ENCODE results near the gene SHROOM3. TPM values are rescaled to one million over a fixed set of nuclear protein-coding genes. Genes with fewer than 3 reads are reported as not detected.

SHROOM3 gene
- total RNA-seq, 1 experiment from 2014 or later, result 27.6 TPM

- Histone ChIP-seq H2BK120ac (ENCODE audit: low read depth, low read length, poor library complexity, severe bottlenecking) (no peak overlapping the region), H3K23me2 (ENCODE audit: insufficient read length, low read depth, low read length, poor library complexity, severe bottlenecking) (no peaks in the 10 kb centered on the region), H3K4ac (ENCODE audit: low read depth, low read length) (no peak overlapping the region), H3K9ac (ENCODE audit: extremely low read depth, insufficient read length, low read length) (no peak overlapping the region), H3K18ac (ENCODE audit: insufficient read length, low read depth, low read length) (no peak overlapping the region), H3K9me3 (ENCODE audit: control insufficient read depth, low read depth, low read length) (no peaks in the 10 kb centered on the region), H2AFZ (ENCODE audit: low read length) (no peak overlapping the region), H3K14ac (ENCODE audit: insufficient read depth, low read length) (no peak overlapping the region), H2BK12ac (ENCODE audit: insufficient read length, low read depth, low read length) (no peak overlapping the region), H3K79me2 (ENCODE audit: insufficient read depth, low read length) (no peaks in the 10 kb centered on the region), H3K4me2 (ENCODE audit: insufficient read depth, insufficient read length, low read length) (no peak overlapping the region), H3K27me3 (ENCODE audit: insufficient read depth, low read length) (no peaks in the 10 kb centered on the region), H4K20me1 (ENCODE audit: control insufficient read depth, insufficient read depth, insufficient read length) (no peaks in the 10 kb centered on the region), H4K91ac (ENCODE audit: insufficient read length, low read depth, low read length) (no peak overlapping the region), H3K27ac (ENCODE audit: insufficient read length, low read depth, low read length) (no peak overlapping the region), H3K23ac (ENCODE audit: insufficient read length, low read depth, low read length) (no peak overlapping the region), H3T11ph (ENCODE audit: low read length) (no peak overlapping the region), H3K56ac (ENCODE audit: insufficient read length, low read depth, low read length) (no peak overlapping the region), H3K79me1 (ENCODE audit: insufficient read depth, low read depth, low read length, poor library complexity, severe bottlenecking) (no peaks in the 10 kb centered on the region), H2BK20ac (ENCODE audit: low read depth, low read length, poor library complexity, severe bottlenecking) (no peak overlapping the region), H2AK5ac (ENCODE audit: insufficient read length, low read length) (no peak overlapping the region), H4K8ac (replicated peaks; ENCODE audit: insufficient read length, low read depth, low read length) (no peak overlapping the region), H3K4me1 (ENCODE audit: insufficient read depth, low read length) (no peaks in the 10 kb centered on the region), H2BK5ac (ENCODE audit: insufficient read length, low read length) (no peak overlapping the region), H4K5ac (ENCODE audit: insufficient read length, low read depth, low read length) (no peak overlapping the region), H2BK15ac (ENCODE audit: low read depth, low read length) (no peak overlapping the region)
- Mint-ChIP-seq H3K4me3 (no peak overlapping the region), H3K36me3 (ENCODE audit: insufficient read depth in 1 of 3, low read depth in 3 of 3) (0 out of 7 replicates have a peak, but pooled peaks cover 0 to 2% (median 2%) of the 10 kb centered on the region in 3 experiments), H3K27ac (no peak overlapping the region), H3K9me3 (peaks cover 5% of the 10 kb centered on the region in 2 experiments; a peak in 1 of 5 replicates), H3K27me3 (ENCODE audit: low read depth) (no peaks in the 10 kb centered on the region), H3K4me1 (peaks cover 3 to 8% of the 10 kb centered on the region in 2 experiments)
- WGBS (ENCODE audit: extremely low coverage, insufficient read length, low lambda C conversion rate), result no CpG with 5 or more reads among the region's 6 CpGs
- no peak for DNase-seq
- TF ChIP-seq CTCF (conservative IDR thresholded peaks at IDR 0.05), result no peak
Measured at GRCh38 chr4:76523593-76523992, 88.6 kb downstream of the SHROOM3 start.
